K562 (cell line): ENCODE measurements around the gene RIIAD1. TPM values are rescaled to one million over a fixed set of nuclear protein-coding genes. Genes with fewer than 3 reads are reported as not detected.

Experiments
- ARID2 ChIP-seq: fragments of 450-650 bp; IDR thresholded peaks from 2 replicates; pipeline ENCODE4 v1.6.1; 2017; ENCODE audit warnings: antibody characterized with exemption, mild to moderate bottlenecking
- ARNT ChIP-seq, 2 experiments: fragments of 450-650 bp; IDR thresholded peaks; 2 replicates each; pipeline ENCODE4 v1.6.1; 2016; ENCODE audit warnings: mild to moderate bottlenecking in 1 of 2
- BMI1 ChIP-seq: fragments of 150-350 bp; IDR thresholded peaks from 2 replicates; pipeline ENCODE4 v1.6.1; 2014; ENCODE audit warnings: low read length
- CTCF ChIP-seq, 3 experiments: IDR thresholded peaks in 2 of 3; conservative IDR thresholded peaks in 1 of 3; 2 replicates each; pipeline ENCODE4 v1.5.1; 2011 to 2012; ENCODE audit warnings: low read length in 3 of 3, mild to moderate bottlenecking in 3 of 3, control low read depth in 2 of 3, improper control_type of control experiment in 1 of 3, inconsistent platforms in 1 of 3, low read depth in 1 of 3, mixed read lengths in 1 of 3, moderate library complexity in 1 of 3; ENCODE audit not compliant: insufficient read depth in 2 of 3
- E2F5 ChIP-seq: sonication (generic); formaldehyde crosslinking; IDR thresholded peaks from 2 replicates; pipeline ENCODE4 v1.8.0; 2022; ENCODE audit warnings: mild to moderate bottlenecking, missing genetic modification reagents
- E2F8 ChIP-seq: fragments of 450-650 bp; IDR thresholded peaks from 2 replicates; pipeline ENCODE4 v1.7.1; 2018; ENCODE audit warnings: mild to moderate bottlenecking, low read depth; ENCODE audit not compliant: partially characterized antibody
- PREB ChIP-seq: sonication (generic); formaldehyde crosslinking; IDR thresholded peaks from 2 replicates; pipeline ENCODE4 v1.8.1; 2023; ENCODE audit warnings: mild to moderate bottlenecking, missing genetic modification reagents
- SIRT6 ChIP-seq: IDR thresholded peaks from one replicate; pipeline ENCODE4 v1.6.1; 2012; ENCODE audit warnings: low read depth, mild to moderate bottlenecking, control low read depth, inconsistent platforms, low read length, moderate library complexity
- SMAD1 ChIP-seq: fragments of 150-350 bp; IDR thresholded peaks from 2 replicates; pipeline ENCODE4 v1.6.1; 2014; ENCODE audit warnings: low read length, low read depth; ENCODE audit not compliant: partially characterized antibody
- ZC3H8 ChIP-seq: fragments of 450-650 bp; IDR thresholded peaks from 2 replicates; pipeline ENCODE4 v1.6.1; 2017
- ZNF436 ChIP-seq: fragments of 250-450, 450-650 bp; sonication (Bioruptor Pico); formaldehyde crosslinking; IDR thresholded peaks from 2 replicates; pipeline ENCODE4 v1.7.0; 2020; ENCODE audit warnings: mild to moderate bottlenecking
- polyA plus RNA-seq, 8 experiments: library from polyadenylated mRNA; depleted of rRNA in 4 of 8; stranded (reverse) in 5 of 8; unstranded in 3 of 8; fragments of >200 nt; fragmentation: Nextera tagmentation in 2 of 8; fragmentation: Illumina TruSeq in 1 of 8; extraction: Ambion mirVana in 2 of 8; extraction: Trizol in 1 of 8; gene quantifications; 2 replicates each; pipeline versions ENCODE4 v1.2.1 to v1.2.3, GENCODE V29; 2011 to 2014; ENCODE audit warnings: inconsistent platforms in 1 of 8, missing spikeins in 1 of 8
- total RNA-seq, 7 experiments: library from RNA; depleted of rRNA in 6 of 7; stranded (reverse); fragments of >200 nt in 6 of 7; fragmentation: Illumina TruSeq in 2 of 7; extraction: Trizol in 2 of 7; gene quantifications; 2 replicates each; pipeline versions ENCODE4 v1.2.1 to v1.2.3, GENCODE V29; 2011 to 2021; ENCODE audit warnings: low replicate concordance in 1 of 7
- TF ChIP-seq, protein P1 (sequence below): fragments of 450-650 bp; IDR thresholded peaks from 2 replicates; pipeline ENCODE4 v1.6.1; 2014; ENCODE audit warnings: low read depth, mild to moderate bottlenecking, moderate library complexity, borderline replicate concordance
- TF ChIP-seq, protein P2 (sequence below), 2 experiments: fragments of 450-650 bp in 1 of 2; sonication (generic) in 1 of 2; formaldehyde crosslinking in 1 of 2; IDR thresholded peaks in 1 of 2; conservative IDR thresholded peaks in 1 of 2; 2 replicates each; pipeline versions ENCODE4 v1.6.1 to v1.8.1; 2016 to 2023; ENCODE audit warnings: mild to moderate bottlenecking in 2 of 2, moderate library complexity in 2 of 2, inconsistent platforms in 1 of 2, missing genetic modification reagents in 1 of 2
- TF ChIP-seq, protein P3 (sequence below), 2 experiments: fragments of 200-800 bp in 1 of 2; sonication (Bioruptor generic) in 1 of 2; sonication (generic) in 1 of 2; formaldehyde crosslinking in 1 of 2; IDR thresholded peaks in 1 of 2; conservative IDR thresholded peaks in 1 of 2; 2 replicates each; pipeline versions ENCODE4 v1.5.0 to v1.6.1; 2016 to 2020; ENCODE audit warnings: missing compliant biosample characterization in 1 of 2, missing genetic modification characterization in 1 of 2, missing genetic modification reagents in 1 of 2

RIIAD1 gene
- total and polyA plus RNA-seq, 9 of the 15 experiments (the other 6 are each of a cell fraction or from before 2014, with no cell fraction given), result not detected

- TF ChIP-seq, protein P1, sequence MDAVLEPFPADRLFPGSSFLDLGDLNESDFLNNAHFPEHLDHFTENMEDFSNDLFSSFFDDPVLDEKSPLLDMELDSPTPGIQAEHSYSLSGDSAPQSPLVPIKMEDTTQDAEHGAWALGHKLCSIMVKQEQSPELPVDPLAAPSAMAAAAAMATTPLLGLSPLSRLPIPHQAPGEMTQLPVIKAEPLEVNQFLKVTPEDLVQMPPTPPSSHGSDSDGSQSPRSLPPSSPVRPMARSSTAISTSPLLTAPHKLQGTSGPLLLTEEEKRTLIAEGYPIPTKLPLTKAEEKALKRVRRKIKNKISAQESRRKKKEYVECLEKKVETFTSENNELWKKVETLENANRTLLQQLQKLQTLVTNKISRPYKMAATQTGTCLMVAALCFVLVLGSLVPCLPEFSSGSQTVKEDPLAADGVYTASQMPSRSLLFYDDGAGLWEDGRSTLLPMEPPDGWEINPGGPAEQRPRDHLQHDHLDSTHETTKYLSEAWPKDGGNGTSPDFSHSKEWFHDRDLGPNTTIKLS, result no peak
- TF ChIP-seq ARNT (IDR thresholded peaks at IDR 0.05) (peak; percentile 40 to 81; a peak in 2 of 4 replicates), ZC3H8 (0 out of 2 replicates have a peak, but pooled peaks have one; percentile 48), E2F8 (peak; percentile 52), E2F5 (no peak), BMI1 (no peak), SMAD1 (no peak), ZNF436 (CRISPR knock-in tag) (no peak), SIRT6 (no peak), ARID2 (no peak), PREB (no peak), CTCF (IDR thresholded peaks at IDR 0.05 in 2 of 3, conservative IDR thresholded peaks at IDR 0.05 in 1 of 3; ENCODE audit: insufficient read depth in 2 of 3, low read depth in 1 of 3, low read length in 3 of 3) (no peak)
- TF ChIP-seq, protein P2, sequence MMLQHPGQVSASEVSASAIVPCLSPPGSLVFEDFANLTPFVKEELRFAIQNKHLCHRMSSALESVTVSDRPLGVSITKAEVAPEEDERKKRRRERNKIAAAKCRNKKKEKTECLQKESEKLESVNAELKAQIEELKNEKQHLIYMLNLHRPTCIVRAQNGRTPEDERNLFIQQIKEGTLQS (IDR thresholded peaks at IDR 0.05), result peak; percentile 32
- TF ChIP-seq, protein P2 (CRISPR knock-in tag; conservative IDR thresholded peaks at IDR 0.05), result no peak
- TF ChIP-seq, protein P3, sequence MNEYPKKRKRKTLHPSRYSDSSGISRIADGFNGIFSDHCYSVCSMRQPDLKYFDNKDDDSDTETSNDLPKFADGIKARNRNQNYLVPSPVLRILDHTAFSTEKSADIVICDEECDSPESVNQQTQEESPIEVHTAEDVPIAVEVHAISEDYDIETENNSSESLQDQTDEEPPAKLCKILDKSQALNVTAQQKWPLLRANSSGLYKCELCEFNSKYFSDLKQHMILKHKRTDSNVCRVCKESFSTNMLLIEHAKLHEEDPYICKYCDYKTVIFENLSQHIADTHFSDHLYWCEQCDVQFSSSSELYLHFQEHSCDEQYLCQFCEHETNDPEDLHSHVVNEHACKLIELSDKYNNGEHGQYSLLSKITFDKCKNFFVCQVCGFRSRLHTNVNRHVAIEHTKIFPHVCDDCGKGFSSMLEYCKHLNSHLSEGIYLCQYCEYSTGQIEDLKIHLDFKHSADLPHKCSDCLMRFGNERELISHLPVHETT (CRISPR knock-in tag; conservative IDR thresholded peaks at IDR 0.05 in 1 of 2, IDR thresholded peaks at IDR 0.05 in 1 of 2), result no peak
Measured at GRCh38 chr1:151716771-151717631, 4.3 kb upstream of the RIIAD1 start, which contains the start of gene CELF3 (continued).
